ENCODE data around the gene BTLA.
"Not testable (repeated sequence)": the region's sequence is repeated elsewhere in the genome, so short reads cannot be mapped to it uniquely, and the experiment has no call there.

BTLA gene

GRCh38 chr3:112437146-112438022 lies 61.9 kb downstream of the BTLA start:
- DNase-seq: peak; percentile 62

GRCh38 chr3:112429960-112430359 lies 69.3 kb downstream of the BTLA start:
- no peak for DNase-seq

- no peak for DNase-seq
Measured at GRCh38 chr3:112427123-112427522, 72.1 kb downstream of the BTLA start.

GRCh38 chr3:112425858-112426750 lies 73.2 kb downstream of the BTLA start:
- no peak for DNase-seq

GRCh38 chr3:112425382-112425781 lies 73.9 kb downstream of the BTLA start:
- DNase-seq: no peak

- no peak for DNase-seq
Measured at GRCh38 chr3:112424394-112424793, 74.9 kb downstream of the BTLA start.

GRCh38 chr3:112422921-112423320 lies 76.4 kb downstream of the BTLA start:
- not testable (repeated sequence) for DNase-seq

GRCh38 chr3:112418526-112418925 lies 80.7 kb downstream of the BTLA start:
- not testable (repeated sequence) for DNase-seq

GRCh38 chr3:112417696-112418318 lies 81.5 kb downstream of the BTLA start:
- no peak for DNase-seq

GRCh38 chr3:112416391-112417212 lies 82.7 kb downstream of the BTLA start:
- DNase-seq: no peak

GRCh38 chr3:112415390-112415789 lies 83.9 kb downstream of the BTLA start:
- no peak for DNase-seq
